Activated CD8-positive, alpha-beta memory T cell treated with anti-CD3 and anti-CD28 coated beads for 24 hours (primary cell): Measurements from ENCODE around the gene TMEM41A.
A peak's percentile ranks its signal among the peaks of the same experiment; 100 is the strongest.

Experiments used
- DNase-seq: peaks from one replicate; pipeline ENCODE4 v3.0.0-alpha.2; 2020

Gene TMEM41A

DNA sequence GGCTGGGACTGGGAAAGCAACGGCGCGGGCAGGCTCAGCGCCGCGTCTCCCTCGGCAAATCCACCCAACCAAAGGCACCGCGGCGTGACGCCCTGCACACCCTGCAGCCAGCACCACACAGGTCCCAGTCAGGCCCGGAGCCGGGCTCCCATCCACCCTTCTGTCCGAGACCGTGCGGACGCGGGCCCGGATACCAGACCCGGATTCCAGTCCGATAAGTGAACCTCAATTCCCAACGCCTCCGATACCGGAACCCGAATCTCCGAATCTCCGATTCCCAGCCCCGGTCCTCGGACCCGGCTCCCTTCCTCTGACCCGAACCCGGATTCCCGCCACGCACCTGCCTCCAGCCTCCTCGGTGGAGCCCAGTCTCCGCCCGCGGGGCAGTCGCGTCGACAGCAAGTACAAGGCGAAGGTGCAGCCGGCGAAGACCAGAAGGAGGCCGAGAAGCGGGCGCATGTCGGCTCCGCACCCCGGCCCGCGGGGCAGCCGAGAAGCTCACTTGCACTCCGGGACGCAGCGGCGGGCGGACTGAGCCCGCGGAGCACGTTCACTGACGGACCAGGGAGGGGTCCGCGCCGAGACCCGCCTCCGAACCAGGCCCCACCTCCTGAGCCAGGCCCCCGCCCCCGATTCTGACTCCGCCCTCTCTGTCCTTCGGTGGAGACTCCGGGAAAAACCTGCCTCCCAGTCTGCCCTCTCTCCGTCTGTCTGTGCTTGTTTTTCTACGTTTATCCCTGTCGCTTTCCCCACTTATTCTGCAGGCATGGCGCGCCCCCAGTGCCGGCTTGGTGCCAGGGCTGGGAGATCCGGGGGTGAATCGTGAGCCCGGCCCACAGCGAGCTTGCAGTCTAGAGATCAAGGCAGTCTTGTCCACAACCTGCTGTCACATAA is at the start of gene TMEM41A:
TSS of gene TMEM41A (minus strand) at position 533 of the 894 bp plus-strand sequence. CDS start at position 459, 74 bp downstream.
- DNase-seq = peak; percentile 97

DNA sequence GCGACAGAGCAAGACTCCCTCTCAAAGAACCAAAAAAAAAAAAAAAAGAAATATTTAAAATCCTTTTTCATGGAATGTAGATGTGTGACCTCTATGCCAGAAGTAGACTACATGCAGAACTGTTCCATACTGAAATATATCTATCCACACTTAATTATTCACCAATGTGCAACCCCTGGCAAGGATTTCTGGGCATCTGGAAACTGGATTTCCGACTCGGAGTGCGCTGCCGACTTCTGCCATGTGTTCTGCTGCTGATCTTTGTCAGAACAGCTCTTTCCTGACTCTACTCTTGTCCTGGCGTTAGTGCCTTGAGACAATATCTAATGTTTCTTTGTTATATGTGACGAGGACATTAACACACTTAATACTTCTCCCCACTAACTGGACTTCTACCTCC is 41.9 kb upstream of the TMEM41A start:
- no peak for DNase-seq

DNA sequence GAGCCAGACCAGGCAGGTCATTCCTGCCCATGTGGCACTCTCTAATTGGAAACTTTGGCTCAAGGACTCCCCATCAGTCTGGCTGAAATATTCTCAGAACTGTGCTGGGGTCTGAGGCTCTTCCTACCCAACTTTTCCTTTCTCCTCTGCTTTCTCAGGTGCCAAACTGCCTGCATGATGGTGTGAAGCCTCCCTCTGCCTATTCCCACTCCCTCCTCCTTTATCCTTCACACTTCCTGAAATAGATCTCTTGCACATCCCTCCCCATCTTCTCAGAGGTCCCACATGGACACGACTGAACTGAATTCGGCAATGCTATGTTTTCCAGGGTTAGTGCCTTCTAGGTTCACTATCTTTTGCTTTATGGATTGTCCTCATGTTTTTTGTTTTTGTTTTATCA is 41.1 kb upstream of the TMEM41A start:
- no peak for DNase-seq

DNA sequence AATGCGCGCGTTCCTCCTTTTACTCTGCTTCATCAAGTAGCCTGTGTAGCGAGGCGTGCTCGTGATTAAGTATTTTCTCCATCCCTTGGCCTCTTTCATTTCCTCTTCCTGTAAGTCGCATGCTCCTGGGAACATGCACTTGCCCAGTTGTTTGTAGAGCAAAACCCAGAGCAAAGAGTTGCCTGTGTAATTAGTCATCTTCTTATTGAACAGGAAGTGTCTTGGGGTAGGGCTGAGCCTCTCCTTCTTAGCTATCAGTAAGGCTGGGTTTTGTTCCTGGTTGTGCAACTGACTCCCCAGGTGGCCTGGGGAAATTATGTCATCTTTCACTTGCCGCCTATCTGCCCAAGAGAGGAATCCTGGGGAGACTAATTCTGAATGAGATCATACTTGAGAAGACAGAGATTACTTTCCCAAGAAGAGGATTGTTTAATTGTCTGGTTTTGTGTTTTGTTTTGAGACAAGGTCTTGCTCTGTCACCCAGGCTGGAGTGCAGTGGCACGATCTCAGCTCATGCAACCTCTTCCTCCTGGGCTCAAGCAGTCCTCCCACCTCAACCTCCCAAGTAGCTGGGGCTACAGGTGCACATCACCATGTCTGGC is 38.6 kb upstream of the TMEM41A start:
- DNase-seq = no peak

- no peak for DNase-seq
Measured at GRCh38 chr3:185534511-185534910, 35.7 kb upstream of the TMEM41A start.

DNA sequence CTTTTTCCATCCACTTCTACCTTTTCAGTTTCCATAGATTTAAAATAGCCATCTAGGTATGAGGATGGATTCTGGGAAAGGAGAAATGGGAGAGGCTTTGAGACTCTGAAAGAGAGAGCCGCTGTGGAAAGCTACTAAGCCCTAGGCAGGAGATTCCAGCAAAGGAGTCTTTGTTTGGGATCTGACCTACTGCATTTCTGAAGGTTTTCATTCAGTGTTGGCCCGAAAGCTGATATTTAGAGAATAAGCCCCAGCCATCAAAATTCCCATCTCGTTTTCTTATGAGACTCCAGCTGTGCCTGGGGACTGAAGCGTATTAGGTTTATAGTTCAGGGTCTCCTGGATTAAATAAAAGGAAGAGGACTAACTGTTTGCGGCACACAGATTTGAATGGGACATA is 34.1 kb upstream of the TMEM41A start:
- DNase-seq = no peak

GRCh38 chr3:185530856-185531255 is 32.0 kb upstream of the TMEM41A start:
- DNase-seq = no peak

DNA sequence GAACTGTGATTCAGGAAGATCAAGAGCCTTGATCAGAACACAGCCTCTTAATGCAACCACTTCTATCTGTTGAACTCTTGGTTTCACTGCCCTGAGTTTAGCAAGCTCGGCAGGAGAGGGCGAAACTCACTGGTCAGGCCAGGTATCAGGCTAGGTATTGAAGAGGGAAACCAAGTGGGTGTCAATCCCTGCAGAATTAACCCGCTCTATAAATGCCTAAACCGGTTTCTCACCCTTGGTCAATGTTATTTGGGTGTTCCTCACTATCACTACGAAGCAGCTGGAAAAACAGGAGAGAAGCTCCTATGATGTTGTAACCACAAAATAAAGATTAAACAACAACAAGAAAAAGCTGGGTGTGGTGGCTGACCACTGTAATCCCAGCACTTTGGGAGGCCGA is 29.7 kb upstream of the TMEM41A start:
- no peak for DNase-seq

- no peak for DNase-seq
Measured at GRCh38 chr3:185527364-185527763, 28.5 kb upstream of the TMEM41A start.

DNA sequence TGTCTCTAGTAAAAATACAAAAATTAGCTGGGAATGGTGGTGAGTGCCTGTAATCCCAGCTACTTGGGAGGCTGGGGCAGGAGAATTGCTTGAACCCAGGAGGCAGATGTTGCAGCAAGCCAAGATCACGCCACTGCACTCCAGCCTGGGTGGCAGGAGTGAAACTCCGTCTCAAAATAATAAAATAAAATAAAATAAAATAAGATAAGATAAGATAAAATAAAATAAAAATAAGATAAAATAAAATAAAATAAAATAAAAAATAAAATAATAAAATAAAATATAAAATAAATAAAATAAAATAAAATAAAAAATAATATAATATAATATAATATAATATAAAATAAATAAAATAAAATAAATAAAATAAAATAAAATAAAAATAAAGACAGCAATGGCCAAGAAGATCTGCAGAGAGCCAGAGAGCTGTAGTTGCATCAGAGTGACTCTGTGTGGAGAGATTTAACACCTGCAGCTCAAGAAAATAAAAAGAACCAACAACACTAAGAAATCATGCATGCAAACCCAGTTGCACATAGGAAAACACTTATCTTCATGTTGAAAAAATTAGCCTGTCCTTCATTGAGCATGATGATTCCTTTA is 27.6 kb upstream of the TMEM41A start:
- DNase-seq = no peak

DNA sequence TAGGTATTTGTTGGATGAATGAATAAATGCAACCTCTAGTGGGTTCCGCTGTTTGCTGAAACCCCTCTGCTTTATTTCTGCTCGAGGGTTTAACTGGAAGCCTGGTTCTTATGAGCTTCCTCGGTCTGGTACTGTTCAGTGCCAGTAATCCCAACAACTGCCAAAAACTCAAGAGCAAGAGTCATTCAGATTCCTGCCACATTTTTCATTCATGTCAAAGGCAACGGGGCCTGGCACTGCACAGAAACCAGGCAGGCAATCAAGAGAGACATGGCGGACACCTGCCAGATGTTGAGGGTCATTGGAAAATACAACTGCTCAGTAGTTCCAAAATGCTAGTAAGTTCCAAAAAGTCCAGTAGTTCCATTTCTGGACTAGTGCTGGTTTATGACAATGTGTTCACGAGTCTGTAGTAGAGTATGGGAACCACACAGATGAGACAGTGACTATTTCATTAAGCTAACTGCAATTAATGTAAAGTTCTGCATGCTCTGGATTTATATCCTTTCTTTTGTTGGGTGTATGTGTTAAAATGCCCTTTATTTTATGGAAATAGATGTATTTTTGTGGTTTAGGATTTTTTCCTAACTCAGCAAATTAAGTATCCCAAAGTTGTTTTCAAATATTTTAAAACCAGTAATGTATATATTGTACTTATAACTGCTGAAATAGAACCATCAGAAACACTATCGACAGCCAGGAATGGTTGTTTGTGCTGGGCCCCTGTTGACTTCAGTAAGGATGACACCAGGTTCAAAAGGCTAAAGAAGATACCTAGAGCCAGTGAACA is 22.7 kb upstream of the TMEM41A start:
- no peak for DNase-seq

GRCh38 chr3:185519021-185519420 is 20.2 kb upstream of the TMEM41A start:
- DNase-seq = no peak

GRCh38 chr3:185517387-185518130 is 18.7 kb upstream of the TMEM41A start:
- no peak for DNase-seq

DNA sequence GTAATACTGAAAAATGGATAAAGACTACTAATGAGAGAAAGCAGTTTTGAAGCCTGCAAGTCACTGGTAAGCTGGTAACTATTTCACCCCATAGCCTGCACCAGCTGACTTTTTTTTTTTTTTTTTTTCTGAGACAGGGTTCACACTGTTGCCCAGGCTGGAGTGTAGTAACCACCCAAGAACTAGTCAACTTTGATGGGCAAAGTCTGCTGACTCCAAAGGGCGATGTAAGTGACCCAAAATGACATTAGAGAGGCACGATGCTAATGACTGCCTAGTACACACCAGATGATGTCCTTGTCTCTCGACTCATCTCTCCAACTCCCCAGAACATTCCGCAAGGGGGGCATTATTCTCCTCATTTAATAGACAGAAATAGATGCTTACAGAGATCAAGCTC is 12.9 kb upstream of the TMEM41A start:
- DNase-seq = no peak

DNA sequence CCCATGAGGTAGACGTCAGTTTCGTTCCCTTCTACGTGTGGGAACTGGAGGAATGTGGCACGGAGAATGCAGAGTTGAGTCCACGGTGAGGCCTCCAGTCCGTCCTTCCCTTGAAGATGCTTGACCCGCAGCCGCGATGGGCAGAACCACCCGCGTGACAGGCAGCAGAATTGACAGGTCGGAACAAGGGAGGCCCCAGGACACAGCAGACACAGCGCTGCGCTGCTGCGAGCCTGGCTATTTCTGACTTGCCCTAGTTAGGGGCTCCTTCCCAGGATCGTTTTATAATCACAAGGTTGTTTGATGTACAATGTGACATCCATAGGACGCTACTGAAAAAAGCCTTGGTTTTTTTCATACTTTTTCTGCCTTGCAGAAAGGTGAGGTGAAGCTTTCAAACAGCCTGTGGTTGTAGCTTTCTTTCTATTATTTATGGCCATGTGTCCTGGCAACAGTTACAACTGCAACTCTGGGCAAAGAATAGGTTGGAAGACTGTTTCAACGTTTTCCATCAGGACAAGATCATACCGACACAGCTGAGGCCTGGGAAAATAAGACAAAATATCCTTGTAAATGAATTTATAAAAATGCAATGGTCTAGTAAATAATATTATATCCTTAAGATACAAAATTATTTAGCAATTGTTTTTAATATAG is 9.6 kb upstream of the TMEM41A start:
- DNase-seq = no peak

DNA sequence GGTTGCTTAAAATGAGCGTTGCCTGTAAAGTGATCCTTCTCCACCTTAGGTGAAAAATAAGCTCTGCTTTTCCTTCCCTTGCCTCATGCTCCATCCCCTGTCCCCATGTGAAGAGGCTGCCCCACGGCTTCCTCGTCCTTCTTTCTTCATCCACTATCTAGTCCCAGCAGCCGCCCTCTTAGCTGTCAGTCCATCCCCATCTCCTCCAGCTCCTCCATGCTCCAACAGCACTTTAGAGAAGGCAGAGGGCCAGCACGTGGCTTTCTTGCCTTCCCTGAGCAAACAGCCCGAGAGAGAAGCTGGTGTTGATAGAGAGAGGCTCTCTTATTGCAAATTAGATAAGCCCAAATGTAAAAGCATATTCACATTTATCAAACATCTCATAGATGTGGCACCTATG is 9.0 kb upstream of the TMEM41A start:
- DNase-seq = no peak

GRCh38 chr3:185504636-185505035 is 5.8 kb upstream of the TMEM41A start:
- no peak for DNase-seq

DNA sequence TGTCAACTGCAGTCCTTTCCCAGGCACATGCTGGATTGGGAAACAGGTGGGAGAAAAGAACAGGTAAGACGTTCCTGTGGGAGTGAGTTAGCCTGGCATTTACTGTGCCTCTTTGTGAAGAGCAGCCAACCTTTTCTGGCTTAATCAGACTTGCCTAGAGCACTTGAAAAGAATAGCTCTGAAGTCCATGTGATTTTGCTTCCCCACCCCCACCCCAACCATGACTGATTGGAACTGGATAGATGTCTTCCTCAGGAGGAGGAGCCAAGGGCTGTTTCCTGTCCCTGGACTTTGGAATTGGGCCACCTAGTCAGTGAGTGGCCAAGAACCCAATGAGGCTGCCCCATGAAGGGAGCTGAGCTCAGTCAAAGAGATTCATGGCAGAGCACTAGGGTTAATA is 4.7 kb upstream of the TMEM41A start:
- DNase-seq = no peak

GRCh38 chr3:185502987-185503386 is 4.2 kb upstream of the TMEM41A start:
- no peak for DNase-seq

DNA sequence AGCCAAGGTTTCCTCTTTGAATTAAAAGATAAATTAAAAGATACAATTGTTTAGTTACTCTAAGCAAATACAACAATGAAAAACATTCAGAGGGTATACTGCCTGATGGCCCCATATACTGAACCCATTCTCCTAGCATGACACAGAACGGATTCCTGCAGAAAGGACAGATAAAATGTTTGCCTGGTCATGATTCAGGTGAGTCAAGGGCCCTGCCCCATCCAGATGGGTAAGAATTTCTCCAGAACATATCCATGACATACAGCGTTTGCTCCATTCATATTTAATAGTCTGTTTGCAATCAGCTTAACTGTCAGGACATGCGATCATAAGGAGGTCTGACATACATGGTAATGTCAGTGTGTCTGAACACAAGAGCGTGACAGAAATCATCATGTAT is 8.6 kb downstream of the TMEM41A start:
- no peak for DNase-seq

- no peak for DNase-seq
Measured at GRCh38 chr3:185489462-185489861, 9.4 kb downstream of the TMEM41A start.

- DNase-seq = no peak
Measured at GRCh38 chr3:185488465-185488864, 10.4 kb downstream of the TMEM41A start.
